Retinal pigment epithelial cell (primary cell): ENCODE results near the gene CCNYL1.
"Not testable (repeated sequence)": the region's sequence is repeated elsewhere in the genome, so short reads cannot be mapped to it uniquely, and the experiment has no call there.

Source experiments
- DNase-seq: peaks from one replicate; pipeline ENCODE4 v3.0.0-alpha.2; 2010; ENCODE audit warnings: low read depth
- H3K4me3 ChIP-seq: 2 replicates; pipeline ENCODE4 v1.5.1; 2011; ENCODE audit warnings: mild to moderate bottlenecking, low read length, control low read depth, moderate library complexity
- CTCF ChIP-seq: conservative IDR thresholded peaks from 2 replicates; pipeline ENCODE4 v1.5.1; 2011; ENCODE audit warnings: low read depth, low read length, control low read depth, inconsistent platforms

Gene CCNYL1

GRCh38 chr2:207688597-207688996, 22.8 kb upstream of the CCNYL1 start:
- no peak for TF ChIP-seq CTCF
- H3K4me3 ChIP-seq, result no peak overlapping the region
- no peak for DNase-seq

GRCh38 chr2:207690845-207691461, 20.5 kb upstream of the CCNYL1 start:
- H3K4me3 ChIP-seq, DNase-seq: not testable (repeated sequence)

GRCh38 chr2:207692206-207693065, 19.0 kb upstream of the CCNYL1 start:
- H3K4me3 ChIP-seq, result no peak overlapping the region
- DNase-seq, result no peak
- peak; percentile 62 for TF ChIP-seq CTCF

GRCh38 chr2:207693641-207694249, 17.7 kb upstream of the CCNYL1 start:
- H3K4me3 ChIP-seq, result no peak overlapping the region
- TF ChIP-seq CTCF, result no peak
- DNase-seq, result no peak

GRCh38 chr2:207694811-207695281, 16.6 kb upstream of the CCNYL1 start:
- DNase-seq, result no peak
- H3K4me3 ChIP-seq, result no peak overlapping the region
- no peak for TF ChIP-seq CTCF

GRCh38 chr2:207695293-207695692, 16.1 kb upstream of the CCNYL1 start:
- TF ChIP-seq CTCF, result no peak
- no peak overlapping the region for H3K4me3 ChIP-seq
- DNase-seq, result no peak

GRCh38 chr2:207696911-207697310, 14.5 kb upstream of the CCNYL1 start:
- DNase-seq, H3K4me3 ChIP-seq: not testable (repeated sequence)

- H3K4me3 ChIP-seq, result no peak overlapping the region
- TF ChIP-seq CTCF, result no peak
- DNase-seq, result no peak
Observed at GRCh38 chr2:207697411-207697810, 14.0 kb upstream of the CCNYL1 start.
